ENCODE data around the gene PAOX.
"Not testable (repeated sequence)": the region's sequence is repeated elsewhere in the genome, so short reads cannot be mapped to it uniquely, and the experiment has no call there.

The PAOX gene

GRCh38 chr10:133405844-133406527, 26.9 kb downstream of the PAOX start:
- DNase-seq (ENCODE audit: extremely low read depth, insufficient read length), result no peak
- Histone ChIP-seq H3K27me3 (replicated peaks; ENCODE audit: control insufficient read depth, insufficient read depth, low read length) (no peaks in the 10 kb centered on the region), H3K36me3 (ENCODE audit: control insufficient read depth, insufficient read depth, low read length) (peaks cover 14% of the 10 kb centered on the region), H3K4me3 (replicated peaks; ENCODE audit: low read depth, low read length) (no peak overlapping the region)
- TF ChIP-seq CTCF (IDR thresholded peaks at IDR 0.05; ENCODE audit: insufficient read depth, low read length, poor library complexity, severe bottlenecking), result no peak

- H3K4me3 ChIP-seq (replicated peaks; ENCODE audit: low read depth, low read length), result no peak overlapping the region
- DNase-seq (ENCODE audit: extremely low read depth, insufficient read length), result no peak
Observed at GRCh38 chr10:133411523-133412380, 32.7 kb downstream of the PAOX start.

GRCh38 chr10:133412381-133412711, 33.3 kb downstream of the PAOX start:
- DNase-seq (ENCODE audit: extremely low read depth, insufficient read length), result no peak
- no peaks in the 10 kb centered on the region; the same call in none of the 2 replicates for H3K36me3 ChIP-seq (ENCODE audit: control insufficient read depth, insufficient read depth, low read length)
- H3K27me3 ChIP-seq (replicated peaks; ENCODE audit: control insufficient read depth, insufficient read depth, low read length), result no peaks in the 10 kb centered on the region
- TF ChIP-seq CTCF (IDR thresholded peaks at IDR 0.05; ENCODE audit: insufficient read depth, low read length, poor library complexity, severe bottlenecking), result no peak
- H3K4me3 ChIP-seq (replicated peaks; ENCODE audit: low read depth, low read length), result no peak overlapping the region

More at GRCh38 chr10:133411523-133412380, 32.7 kb downstream of the PAOX start:
- no peaks in the 10 kb centered on the region; the same call in none of the 2 replicates for H3K36me3 ChIP-seq (ENCODE audit: control insufficient read depth, insufficient read depth, low read length)
- TF ChIP-seq CTCF (IDR thresholded peaks at IDR 0.05; ENCODE audit: insufficient read depth, low read length, poor library complexity, severe bottlenecking), result no peak
- H3K27me3 ChIP-seq (replicated peaks; ENCODE audit: control insufficient read depth, insufficient read depth, low read length), result no peaks in the 10 kb centered on the region

- not testable (repeated sequence) for H3K27me3 ChIP-seq (replicated peaks; ENCODE audit: control insufficient read depth, insufficient read depth, low read length); H3K36me3 ChIP-seq (ENCODE audit: control insufficient read depth, insufficient read depth, low read length); DNase-seq (ENCODE audit: extremely low read depth, insufficient read length); H3K4me3 ChIP-seq (replicated peaks; ENCODE audit: low read depth, low read length)
Observed at GRCh38 chr10:133414401-133414800, 35.3 kb downstream of the PAOX start.

GRCh38 chr10:133415752-133416151, 36.7 kb downstream of the PAOX start:
- no peak overlapping the region for H3K4me3 ChIP-seq (replicated peaks; ENCODE audit: low read depth, low read length)
- peaks cover 9% of the 10 kb centered on the region for H3K36me3 ChIP-seq (ENCODE audit: control insufficient read depth, insufficient read depth, low read length)
- no peaks in the 10 kb centered on the region for H3K27me3 ChIP-seq (replicated peaks; ENCODE audit: control insufficient read depth, insufficient read depth, low read length)
- DNase-seq (ENCODE audit: extremely low read depth, insufficient read length), result no peak
- no peak for TF ChIP-seq CTCF (IDR thresholded peaks at IDR 0.05; ENCODE audit: insufficient read depth, low read length, poor library complexity, severe bottlenecking)

GRCh38 chr10:133418289-133418993, 39.4 kb downstream of the PAOX start:
- H3K4me3 ChIP-seq (replicated peaks; ENCODE audit: low read depth, low read length), result no peak overlapping the region
- H3K36me3 ChIP-seq (ENCODE audit: control insufficient read depth, insufficient read depth, low read length), result peaks cover 9% of the 10 kb centered on the region
- no peak for DNase-seq (ENCODE audit: extremely low read depth, insufficient read length)
- H3K27me3 ChIP-seq (replicated peaks; ENCODE audit: control insufficient read depth, insufficient read depth, low read length), result no peaks in the 10 kb centered on the region
- TF ChIP-seq CTCF (IDR thresholded peaks at IDR 0.05; ENCODE audit: insufficient read depth, low read length, poor library complexity, severe bottlenecking), result no peak

Measured in GM06990 (cell line).